SU-DHL-6 (cell line): Measurements from ENCODE around the gene DNAAF6.

Source experiments
- EZH2phosphoT487 ChIP-seq: fragments of 200-600 bp; sonication (generic), shearing (Covaris generic); conservative IDR thresholded peaks from 2 replicates; pipeline ENCODE4 v1.6.1; 2018; ENCODE audit warnings: mild to moderate bottlenecking, antibody characterized with exemption, low read length, moderate library complexity, mixed read lengths
- TF ChIP-seq, protein P1 (sequence below): fragments of 200-600 bp; sonication (generic); IDR thresholded peaks from one replicate; pipeline ENCODE4 v1.5.1; 2017; ENCODE audit warnings: antibody characterized with exemption, mild to moderate bottlenecking, low read length, moderate library complexity; ENCODE audit not compliant: insufficient read depth, poor library complexity, severe bottlenecking

GRCh38 chrX:107206697-107207065 lies 270 bp downstream of the DNAAF6 start:
- TF ChIP-seq, protein P1, sequence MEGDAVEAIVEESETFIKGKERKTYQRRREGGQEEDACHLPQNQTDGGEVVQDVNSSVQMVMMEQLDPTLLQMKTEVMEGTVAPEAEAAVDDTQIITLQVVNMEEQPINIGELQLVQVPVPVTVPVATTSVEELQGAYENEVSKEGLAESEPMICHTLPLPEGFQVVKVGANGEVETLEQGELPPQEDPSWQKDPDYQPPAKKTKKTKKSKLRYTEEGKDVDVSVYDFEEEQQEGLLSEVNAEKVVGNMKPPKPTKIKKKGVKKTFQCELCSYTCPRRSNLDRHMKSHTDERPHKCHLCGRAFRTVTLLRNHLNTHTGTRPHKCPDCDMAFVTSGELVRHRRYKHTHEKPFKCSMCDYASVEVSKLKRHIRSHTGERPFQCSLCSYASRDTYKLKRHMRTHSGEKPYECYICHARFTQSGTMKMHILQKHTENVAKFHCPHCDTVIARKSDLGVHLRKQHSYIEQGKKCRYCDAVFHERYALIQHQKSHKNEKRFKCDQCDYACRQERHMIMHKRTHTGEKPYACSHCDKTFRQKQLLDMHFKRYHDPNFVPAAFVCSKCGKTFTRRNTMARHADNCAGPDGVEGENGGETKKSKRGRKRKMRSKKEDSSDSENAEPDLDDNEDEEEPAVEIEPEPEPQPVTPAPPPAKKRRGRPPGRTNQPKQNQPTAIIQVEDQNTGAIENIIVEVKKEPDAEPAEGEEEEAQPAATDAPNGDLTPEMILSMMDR = no peak
- TF ChIP-seq EZH2phosphoT487 = no peak
